ENCODE data around the gene NDUFA12.

GRCh38 chr12:94948232-94948810 lies 55.2 kb downstream of the NDUFA12 start:
- no peak for TF ChIP-seq ZNF565 (CRISPR knock-in tag; conservative IDR thresholded peaks at IDR 0.05; ENCODE audit: low read depth)
- no peak for TF ChIP-seq TCF4 (CRISPR knock-in tag; IDR thresholded peaks at IDR 0.05; ENCODE audit: borderline replicate concordance)
- TF ChIP-seq ZFP3 (CRISPR knock-in tag; IDR thresholded peaks at IDR 0.05) = no peak
- no peak for TF ChIP-seq BACH2 (CRISPR knock-in tag; IDR thresholded peaks at IDR 0.05; ENCODE audit: borderline replicate concordance)
- TF ChIP-seq PATZ1 (CRISPR knock-in tag; IDR thresholded peaks at IDR 0.05; ENCODE audit: borderline replicate concordance) = no peak
- TF ChIP-seq RARB (CRISPR knock-in tag; IDR thresholded peaks at IDR 0.05) = no peak
- TF ChIP-seq CREB5 (CRISPR knock-in tag; IDR thresholded peaks at IDR 0.05; ENCODE audit: low read depth) = no peak

All from SK-N-SH treated with all-trans-retinoic acid at 6 μM for 48 hours (cell line).